HG03575 (cell line): Measurements from ENCODE around the gene RAB14.

Experiments
- ATAC-seq: cut with Tn5 transposase; IDR thresholded peaks from one replicate; pipeline ENCODE4 v1.9.1; 2021; ENCODE audit not compliant: unreplicated experiment, insufficient number of reproducible peaks, low FRiP score; ENCODE audit errors: extremely low read depth

The RAB14 gene

GRCh38 chr9:121221664-121222055, 20.0 kb upstream of the RAB14 start:
- no peak for ATAC-seq

GRCh38 chr9:121220996-121221663, 19.5 kb upstream of the RAB14 start:
- no peak for ATAC-seq

- no peak for ATAC-seq
Measured at GRCh38 chr9:121219530-121219929, 17.9 kb upstream of the RAB14 start.

- ATAC-seq: no peak
Measured at GRCh38 chr9:121218357-121219027, 16.8 kb upstream of the RAB14 start.

- peak; percentile 56 for ATAC-seq
Measured at GRCh38 chr9:121217609-121218292, 16.1 kb upstream of the RAB14 start.

- ATAC-seq: no peak
Measured at GRCh38 chr9:121216271-121216805, 14.7 kb upstream of the RAB14 start.

- ATAC-seq: no peak
Measured at GRCh38 chr9:121214005-121214404, 12.3 kb upstream of the RAB14 start.

GRCh38 chr9:121213136-121213806, 11.6 kb upstream of the RAB14 start:
- ATAC-seq: no peak

GRCh38 chr9:121210536-121210935, 8.9 kb upstream of the RAB14 start:
- no peak for ATAC-seq

GRCh38 chr9:121207371-121207940, 5.8 kb upstream of the RAB14 start:
- peak; percentile 72 for ATAC-seq

- no peak for ATAC-seq
Measured at GRCh38 chr9:121206516-121207370, 5.1 kb upstream of the RAB14 start.

- ATAC-seq: no peak
Measured at GRCh38 chr9:121204611-121205010, 2.9 kb upstream of the RAB14 start.

- no peak for ATAC-seq
Measured at GRCh38 chr9:121204121-121204520, 2.5 kb upstream of the RAB14 start.

GRCh38 chr9:121201045-121201737, 478 bp downstream of the RAB14 start:
- no peak for ATAC-seq

GRCh38 chr9:121200356-121200755, 1.3 kb downstream of the RAB14 start:
- ATAC-seq: no peak

- ATAC-seq: no peak
Measured at GRCh38 chr9:121199921-121200320, 1.7 kb downstream of the RAB14 start.

- no peak for ATAC-seq
Measured at GRCh38 chr9:121198512-121199042, 3.1 kb downstream of the RAB14 start.
